HepG2 (cell line): ENCODE measurements around the gene NDUFS1. TPM values are rescaled to one million over a fixed set of nuclear protein-coding genes. Genes with fewer than 3 reads are reported as not detected.
A peak's percentile ranks its signal among the peaks of the same experiment; 100 is the strongest.

Source experiments
- CEBPG ChIP-seq: IDR thresholded peaks from 2 replicates; pipeline ENCODE4 v1.6.1; 2016
- DNMT3B ChIP-seq: conservative IDR thresholded peaks from 2 replicates; pipeline ENCODE4 v1.6.1; 2016; ENCODE audit warnings: missing biosample characterization, control low read depth
- EED ChIP-seq: sonication (generic); formaldehyde crosslinking; IDR thresholded peaks from 2 replicates; pipeline ENCODE4 v1.5.0; 2020; ENCODE audit warnings: mild to moderate bottlenecking, missing genetic modification reagents
- JUN ChIP-seq: sonication (generic); formaldehyde crosslinking; IDR thresholded peaks from 2 replicates; pipeline ENCODE4 v1.4.0; 2020; ENCODE audit warnings: mild to moderate bottlenecking, missing genetic modification reagents
- KLF6 ChIP-seq: IDR thresholded peaks from 2 replicates; pipeline ENCODE4 v1.8.0; 2016; ENCODE audit warnings: missing biosample characterization, missing genetic modification reagents
- NFRKB ChIP-seq: fragments of 450-650 bp; IDR thresholded peaks from 2 replicates; pipeline ENCODE4 v1.6.1; 2017
- TGIF2 ChIP-seq: IDR thresholded peaks from 2 replicates; pipeline ENCODE4 v1.6.1; 2016; ENCODE audit warnings: control low read depth, missing compliant biosample characterization
- ZBTB38 ChIP-seq: sonication (generic); formaldehyde crosslinking; IDR thresholded peaks from 2 replicates; pipeline ENCODE4 v1.5.1; 2020; ENCODE audit warnings: mild to moderate bottlenecking, missing genetic modification reagents
- ZFP90 ChIP-seq: sonication (generic); formaldehyde crosslinking; IDR thresholded peaks from 2 replicates; pipeline ENCODE4 v1.8.0; 2022; ENCODE audit warnings: missing genetic modification reagents, mild to moderate bottlenecking, inconsistent platforms, borderline replicate concordance
- ZNF296 ChIP-seq: sonication (generic); formaldehyde crosslinking; conservative IDR thresholded peaks from 2 replicates; pipeline ENCODE4 v1.5.0; 2020; ENCODE audit warnings: mild to moderate bottlenecking, missing genetic modification reagents
- ZNF350 ChIP-seq: sonication (generic); formaldehyde crosslinking; IDR thresholded peaks from 2 replicates; pipeline ENCODE4 v1.4.0; 2020; ENCODE audit warnings: mild to moderate bottlenecking, low read depth, missing genetic modification reagents, borderline replicate concordance
- ZNF703 ChIP-seq: sonication (generic); formaldehyde crosslinking; IDR thresholded peaks from 2 replicates; pipeline ENCODE4 v1.5.1; 2020; ENCODE audit warnings: missing genetic modification reagents, mild to moderate bottlenecking, moderate library complexity, borderline replicate concordance
- ZNF761 ChIP-seq: sonication (generic); formaldehyde crosslinking; conservative IDR thresholded peaks from 2 replicates; pipeline ENCODE4 v1.4.0; 2020; ENCODE audit warnings: mild to moderate bottlenecking, missing genetic modification reagents
- polyA plus RNA-seq, 8 experiments: library from polyadenylated mRNA; depleted of rRNA in 3 of 8; stranded (reverse) in 7 of 8; unstranded in 1 of 8; fragments of >200 nt; fragmentation: Illumina TruSeq in 4 of 8; extraction: Trizol in 4 of 8; gene quantifications; 2 replicates each; pipeline versions ENCODE4 v1.2.1 to v1.2.3, GENCODE V29; 2011 to 2016; ENCODE audit warnings: low read depth in 4 of 8, missing spikeins in 1 of 8, mixed read lengths in 1 of 8; ENCODE audit not compliant: insufficient read depth in 1 of 8
- total RNA-seq, 5 experiments: library from RNA; depleted of rRNA; stranded (reverse); fragments of >200 nt; fragmentation: Illumina TruSeq; extraction: Trizol; gene quantifications; 2 replicates each; pipeline ENCODE4 v1.2.3, GENCODE V29; 2016; ENCODE audit warnings: low read depth in 1 of 5
- TF ChIP-seq, protein P1 (sequence below): sonication (generic); formaldehyde crosslinking; IDR thresholded peaks from 2 replicates; pipeline ENCODE4 v1.5.0; 2020; ENCODE audit warnings: mild to moderate bottlenecking, missing genetic modification reagents
- TF ChIP-seq, protein P2 (sequence below): sonication (generic); formaldehyde crosslinking; IDR thresholded peaks from 2 replicates; pipeline ENCODE4 v1.5.1; 2020; ENCODE audit warnings: missing genetic modification reagents, mild to moderate bottlenecking, borderline replicate concordance
- TF ChIP-seq, protein P3 (sequence below): sonication (generic); formaldehyde crosslinking; IDR thresholded peaks from 2 replicates; pipeline ENCODE4 v1.8.1; 2023; ENCODE audit warnings: mild to moderate bottlenecking, missing genetic modification reagents
- TF ChIP-seq, protein P4 (sequence below): sonication (generic); formaldehyde crosslinking; IDR thresholded peaks from 2 replicates; pipeline ENCODE4 v1.4.0; 2020; ENCODE audit warnings: missing genetic modification reagents, mild to moderate bottlenecking, borderline replicate concordance
- TF ChIP-seq, protein P5 (sequence below): sonication (generic); formaldehyde crosslinking; IDR thresholded peaks from 2 replicates; pipeline ENCODE4 v1.5.1; 2020; ENCODE audit warnings: mild to moderate bottlenecking, missing genetic modification reagents

The NDUFS1 gene
- total and polyA plus RNA-seq, 2 of the 13 experiments (the other 11 are each of a cell fraction or from before 2014, with no cell fraction given): 139 to 242 TPM

DNA sequence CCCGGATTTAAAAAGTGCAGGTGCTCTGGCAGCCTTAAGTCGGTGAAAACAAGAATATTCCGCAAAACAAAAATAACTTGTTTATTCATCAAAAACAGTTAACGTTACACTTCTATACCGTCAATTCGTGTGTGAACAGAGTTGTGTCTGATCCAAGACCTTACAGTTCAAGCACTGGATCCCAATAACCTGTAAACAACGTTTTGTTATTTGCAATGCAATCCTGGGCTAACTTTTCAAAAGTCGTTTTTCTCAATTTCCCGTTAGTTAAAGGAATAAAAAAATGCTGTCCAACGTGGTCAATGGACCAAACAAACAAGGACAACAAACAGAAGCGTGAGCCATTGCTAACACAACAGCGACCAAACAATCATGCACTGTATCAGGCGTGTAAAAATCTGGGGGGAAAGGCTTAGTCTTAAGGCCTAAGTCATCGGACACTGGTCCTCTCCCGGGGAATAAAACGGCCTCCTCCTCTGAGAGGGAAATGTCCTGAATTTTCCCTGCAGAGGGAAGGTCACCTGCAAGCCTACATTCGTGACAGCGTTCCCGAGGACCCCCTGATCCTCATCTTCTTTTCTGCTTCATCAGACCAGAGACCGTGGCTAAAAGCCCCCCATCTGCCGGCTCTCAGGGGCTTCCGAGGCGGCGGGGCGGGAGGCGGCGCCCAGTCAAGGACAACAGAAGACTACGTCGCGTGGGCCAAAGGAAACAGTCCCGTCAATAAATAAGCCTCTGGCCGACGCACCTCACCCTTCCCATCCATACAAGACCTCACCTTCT is 490 bp downstream of the NDUFS1 start (continued):
- TF ChIP-seq ZBTB38 (0 out of 2 replicates have a peak, but pooled peaks have one; percentile 30), JUN (CRISPR knock-in tag) (peak; percentile 65; the same call in 1 of the 2 replicates), NFRKB (no peak), ZFP90 (CRISPR knock-in tag) (0 out of 2 replicates have a peak, but pooled peaks have one; percentile 53), CEBPG (CRISPR knock-in tag) (no peak), ZNF296 (CRISPR knock-in tag) (peak; percentile 75; the same call in 1 of the 2 replicates), EED (CRISPR knock-in tag) (no peak), TGIF2 (CRISPR knock-in tag) (0 out of 2 replicates have a peak, but pooled peaks have one; percentile 5), KLF6 (no peak), ZNF350 (CRISPR knock-in tag) (no peak), ZNF761 (CRISPR knock-in tag) (0 out of 2 replicates have a peak, but pooled peaks have one; percentile 44), DNMT3B (CRISPR knock-in tag) (peak; percentile 59; the same call in 1 of the 2 replicates), ZNF703 (CRISPR knock-in tag) (0 out of 2 replicates have a peak, but pooled peaks have one; percentile 59)
- TF ChIP-seq, protein P1, sequence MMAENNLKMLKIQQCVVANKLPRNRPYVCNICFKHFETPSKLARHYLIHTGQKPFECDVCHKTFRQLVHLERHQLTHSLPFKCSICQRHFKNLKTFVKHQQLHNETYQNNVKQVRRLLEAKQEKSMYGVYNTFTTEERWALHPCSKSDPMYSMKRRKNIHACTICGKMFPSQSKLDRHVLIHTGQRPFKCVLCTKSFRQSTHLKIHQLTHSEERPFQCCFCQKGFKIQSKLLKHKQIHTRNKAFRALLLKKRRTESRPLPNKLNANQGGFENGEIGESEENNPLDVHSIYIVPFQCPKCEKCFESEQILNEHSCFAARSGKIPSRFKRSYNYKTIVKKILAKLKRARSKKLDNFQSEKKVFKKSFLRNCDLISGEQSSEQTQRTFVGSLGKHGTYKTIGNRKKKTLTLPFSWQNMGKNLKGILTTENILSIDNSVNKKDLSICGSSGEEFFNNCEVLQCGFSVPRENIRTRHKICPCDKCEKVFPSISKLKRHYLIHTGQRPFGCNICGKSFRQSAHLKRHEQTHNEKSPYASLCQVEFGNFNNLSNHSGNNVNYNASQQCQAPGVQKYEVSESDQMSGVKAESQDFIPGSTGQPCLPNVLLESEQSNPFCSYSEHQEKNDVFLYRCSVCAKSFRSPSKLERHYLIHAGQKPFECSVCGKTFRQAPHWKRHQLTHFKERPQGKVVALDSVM (CRISPR knock-in tag): peak; percentile 56
- TF ChIP-seq, protein P2, sequence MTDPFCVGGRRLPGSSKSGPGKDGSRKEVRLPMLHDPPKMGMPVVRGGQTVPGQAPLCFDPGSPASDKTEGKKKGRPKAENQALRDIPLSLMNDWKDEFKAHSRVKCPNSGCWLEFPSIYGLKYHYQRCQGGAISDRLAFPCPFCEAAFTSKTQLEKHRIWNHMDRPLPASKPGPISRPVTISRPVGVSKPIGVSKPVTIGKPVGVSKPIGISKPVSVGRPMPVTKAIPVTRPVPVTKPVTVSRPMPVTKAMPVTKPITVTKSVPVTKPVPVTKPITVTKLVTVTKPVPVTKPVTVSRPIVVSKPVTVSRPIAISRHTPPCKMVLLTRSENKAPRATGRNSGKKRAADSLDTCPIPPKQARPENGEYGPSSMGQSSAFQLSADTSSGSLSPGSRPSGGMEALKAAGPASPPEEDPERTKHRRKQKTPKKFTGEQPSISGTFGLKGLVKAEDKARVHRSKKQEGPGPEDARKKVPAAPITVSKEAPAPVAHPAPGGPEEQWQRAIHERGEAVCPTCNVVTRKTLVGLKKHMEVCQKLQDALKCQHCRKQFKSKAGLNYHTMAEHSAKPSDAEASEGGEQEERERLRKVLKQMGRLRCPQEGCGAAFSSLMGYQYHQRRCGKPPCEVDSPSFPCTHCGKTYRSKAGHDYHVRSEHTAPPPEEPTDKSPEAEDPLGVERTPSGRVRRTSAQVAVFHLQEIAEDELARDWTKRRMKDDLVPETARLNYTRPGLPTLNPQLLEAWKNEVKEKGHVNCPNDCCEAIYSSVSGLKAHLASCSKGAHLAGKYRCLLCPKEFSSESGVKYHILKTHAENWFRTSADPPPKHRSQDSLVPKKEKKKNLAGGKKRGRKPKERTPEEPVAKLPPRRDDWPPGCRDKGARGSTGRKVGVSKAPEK: peak; percentile 77; the same call in 1 of the 2 replicates
- TF ChIP-seq, protein P3, sequence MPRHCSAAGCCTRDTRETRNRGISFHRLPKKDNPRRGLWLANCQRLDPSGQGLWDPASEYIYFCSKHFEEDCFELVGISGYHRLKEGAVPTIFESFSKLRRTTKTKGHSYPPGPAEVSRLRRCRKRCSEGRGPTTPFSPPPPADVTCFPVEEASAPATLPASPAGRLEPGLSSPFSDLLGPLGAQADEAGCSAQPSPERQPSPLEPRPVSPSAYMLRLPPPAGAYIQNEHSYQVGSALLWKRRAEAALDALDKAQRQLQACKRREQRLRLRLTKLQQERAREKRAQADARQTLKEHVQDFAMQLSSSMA: peak; percentile 21; the same call in 1 of the 2 replicates
- TF ChIP-seq, protein P4, sequence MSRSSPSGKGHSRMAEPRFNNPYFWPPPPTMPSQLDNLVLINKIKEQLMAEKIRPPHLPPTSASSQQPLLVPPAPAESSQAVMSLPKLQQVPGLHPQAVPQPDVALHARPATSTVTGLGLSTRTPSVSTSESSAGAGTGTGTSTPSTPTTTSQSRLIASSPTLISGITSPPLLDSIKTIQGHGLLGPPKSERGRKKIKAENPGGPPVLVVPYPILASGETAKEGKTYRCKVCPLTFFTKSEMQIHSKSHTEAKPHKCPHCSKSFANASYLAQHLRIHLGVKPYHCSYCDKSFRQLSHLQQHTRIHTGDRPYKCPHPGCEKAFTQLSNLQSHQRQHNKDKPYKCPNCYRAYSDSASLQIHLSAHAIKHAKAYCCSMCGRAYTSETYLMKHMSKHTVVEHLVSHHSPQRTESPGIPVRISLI: no peak
- TF ChIP-seq, protein P5, sequence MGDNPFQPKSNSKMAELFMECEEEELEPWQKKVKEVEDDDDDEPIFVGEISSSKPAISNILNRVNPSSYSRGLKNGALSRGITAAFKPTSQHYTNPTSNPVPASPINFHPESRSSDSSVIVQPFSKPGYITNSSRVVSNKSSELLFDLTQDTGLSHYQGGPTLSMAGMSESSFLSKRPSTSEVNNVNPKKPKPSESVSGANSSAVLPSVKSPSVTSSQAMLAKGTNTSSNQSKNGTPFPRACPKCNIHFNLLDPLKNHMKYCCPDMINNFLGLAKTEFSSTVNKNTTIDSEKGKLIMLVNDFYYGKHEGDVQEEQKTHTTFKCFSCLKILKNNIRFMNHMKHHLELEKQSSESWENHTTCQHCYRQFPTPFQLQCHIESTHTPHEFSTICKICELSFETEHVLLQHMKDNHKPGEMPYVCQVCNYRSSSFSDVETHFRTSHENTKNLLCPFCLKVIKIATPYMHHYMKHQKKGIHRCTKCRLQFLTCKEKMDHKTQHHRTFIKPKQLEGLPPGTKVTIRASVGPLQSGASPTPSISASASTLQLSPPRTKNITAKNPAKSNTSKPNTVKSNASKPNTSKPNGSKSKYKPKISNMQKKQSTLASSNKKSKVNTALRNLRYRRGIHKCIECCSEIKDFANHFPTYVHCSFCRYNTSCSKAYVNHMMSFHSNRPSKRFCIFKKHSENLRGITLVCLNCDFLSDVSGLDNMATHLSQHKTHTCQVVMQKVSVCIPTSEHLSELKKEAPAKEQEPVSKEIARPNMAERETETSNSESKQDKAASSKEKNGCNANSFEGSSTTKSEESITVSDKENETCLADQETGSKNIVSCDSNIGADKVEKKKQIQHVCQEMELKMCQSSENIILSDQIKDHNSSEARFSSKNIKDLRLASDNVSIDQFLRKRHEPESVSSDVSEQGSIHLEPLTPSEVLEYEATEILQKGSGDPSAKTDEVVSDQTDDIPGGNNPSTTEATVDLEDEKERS (CRISPR knock-in tag): no peak
- TF ChIP-seq, all 625 proteins: peak for 81
